Neutrophil (primary cell): ENCODE measurements around the gene MYO1B.

Experiments used
- H3K27ac ChIP-seq: fragments of 200-600 bp; sonication (generic); 2 replicates; pipeline ENCODE4 v1.5.1; 2016; ENCODE audit warnings: mild to moderate bottlenecking, moderate library complexity
- H3K27me3 ChIP-seq: fragments of 200-600 bp; sonication (generic); 2 replicates; pipeline ENCODE4 v1.6.0; 2016; ENCODE audit warnings: mild to moderate bottlenecking
- H3K36me3 ChIP-seq: fragments of 200-600 bp; sonication (generic); 2 replicates; pipeline ENCODE4 v1.5.1; 2017
- H3K4me1 ChIP-seq, 2 experiments: fragments of 200-600 bp in 1 of 2; sonication (generic) in 1 of 2; 1 replicate in 1 of 2; 2 replicates in 1 of 2; pipeline versions ENCODE4 v1.5.1 to v1.6.1; 2013 to 2016; ENCODE audit warnings: low read depth in 1 of 2, low read length in 1 of 2, mild to moderate bottlenecking in 1 of 2, moderate library complexity in 1 of 2; ENCODE audit not compliant: control insufficient read depth in 1 of 2, insufficient read depth in 1 of 2
- H3K4me3 ChIP-seq, 2 experiments: fragments of 200-600 bp in 1 of 2; sonication (generic) in 1 of 2; 1 replicate in 1 of 2; 2 replicates in 1 of 2; pipeline ENCODE4 v1.5.1; 2013 to 2016; ENCODE audit warnings: low read depth in 1 of 2, low read length in 1 of 2, mild to moderate bottlenecking in 1 of 2, moderate library complexity in 1 of 2
- H3K9me3 ChIP-seq: fragments of 200-600 bp; sonication (generic); 2 replicates; pipeline ENCODE4 v1.5.1; 2016
- TF ChIP-seq, protein P1 (sequence below): fragments of 200-600 bp; sonication (generic); IDR thresholded peaks from 2 replicates; pipeline ENCODE4 v1.5.1; 2016; ENCODE audit warnings: antibody characterized with exemption

MYO1B gene

DNA sequence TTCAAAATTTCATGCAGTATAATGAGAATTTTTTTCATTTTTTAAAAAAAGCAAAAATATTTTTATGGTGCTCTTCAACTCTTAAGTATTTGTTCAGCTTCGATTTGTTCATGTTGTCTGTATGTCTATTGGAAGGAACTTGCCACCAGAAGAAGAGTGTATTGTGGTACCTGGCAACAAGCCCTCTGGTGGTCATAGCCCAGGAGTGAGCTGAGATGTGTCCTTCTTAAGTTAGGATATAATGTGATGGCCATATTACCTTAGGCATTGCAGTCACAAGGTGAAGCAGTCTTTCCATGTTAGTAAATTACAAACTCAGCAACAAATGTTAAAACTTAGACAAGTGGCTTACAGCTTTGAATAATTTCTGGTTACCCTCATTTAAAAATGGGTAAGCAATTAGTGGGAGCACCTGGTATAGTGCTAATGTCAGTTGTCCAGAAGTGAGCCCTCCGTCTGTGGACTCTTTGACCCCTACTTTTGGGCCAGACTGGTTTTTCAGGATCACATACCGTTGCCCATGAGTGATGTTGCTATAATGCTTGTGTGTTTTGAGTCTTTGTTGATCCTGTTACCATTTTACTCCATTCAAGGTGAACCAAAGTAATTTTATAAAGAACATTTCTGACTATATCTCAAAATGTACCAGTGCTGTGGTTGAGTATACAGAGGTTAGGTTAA is 57.4 kb downstream of the MYO1B start:
- H3K36me3 ChIP-seq: no peaks in the 10 kb centered on the region
- H3K4me1 ChIP-seq: no peaks in the 10 kb centered on the region
- TF ChIP-seq, protein P1, sequence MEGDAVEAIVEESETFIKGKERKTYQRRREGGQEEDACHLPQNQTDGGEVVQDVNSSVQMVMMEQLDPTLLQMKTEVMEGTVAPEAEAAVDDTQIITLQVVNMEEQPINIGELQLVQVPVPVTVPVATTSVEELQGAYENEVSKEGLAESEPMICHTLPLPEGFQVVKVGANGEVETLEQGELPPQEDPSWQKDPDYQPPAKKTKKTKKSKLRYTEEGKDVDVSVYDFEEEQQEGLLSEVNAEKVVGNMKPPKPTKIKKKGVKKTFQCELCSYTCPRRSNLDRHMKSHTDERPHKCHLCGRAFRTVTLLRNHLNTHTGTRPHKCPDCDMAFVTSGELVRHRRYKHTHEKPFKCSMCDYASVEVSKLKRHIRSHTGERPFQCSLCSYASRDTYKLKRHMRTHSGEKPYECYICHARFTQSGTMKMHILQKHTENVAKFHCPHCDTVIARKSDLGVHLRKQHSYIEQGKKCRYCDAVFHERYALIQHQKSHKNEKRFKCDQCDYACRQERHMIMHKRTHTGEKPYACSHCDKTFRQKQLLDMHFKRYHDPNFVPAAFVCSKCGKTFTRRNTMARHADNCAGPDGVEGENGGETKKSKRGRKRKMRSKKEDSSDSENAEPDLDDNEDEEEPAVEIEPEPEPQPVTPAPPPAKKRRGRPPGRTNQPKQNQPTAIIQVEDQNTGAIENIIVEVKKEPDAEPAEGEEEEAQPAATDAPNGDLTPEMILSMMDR: no peak
- no peaks in the 10 kb centered on the region for H3K27me3 ChIP-seq
- H3K27ac ChIP-seq: no peak overlapping the region
- no peak overlapping the region for H3K4me3 ChIP-seq
- H3K9me3 ChIP-seq: no peaks in the 10 kb centered on the region

DNA sequence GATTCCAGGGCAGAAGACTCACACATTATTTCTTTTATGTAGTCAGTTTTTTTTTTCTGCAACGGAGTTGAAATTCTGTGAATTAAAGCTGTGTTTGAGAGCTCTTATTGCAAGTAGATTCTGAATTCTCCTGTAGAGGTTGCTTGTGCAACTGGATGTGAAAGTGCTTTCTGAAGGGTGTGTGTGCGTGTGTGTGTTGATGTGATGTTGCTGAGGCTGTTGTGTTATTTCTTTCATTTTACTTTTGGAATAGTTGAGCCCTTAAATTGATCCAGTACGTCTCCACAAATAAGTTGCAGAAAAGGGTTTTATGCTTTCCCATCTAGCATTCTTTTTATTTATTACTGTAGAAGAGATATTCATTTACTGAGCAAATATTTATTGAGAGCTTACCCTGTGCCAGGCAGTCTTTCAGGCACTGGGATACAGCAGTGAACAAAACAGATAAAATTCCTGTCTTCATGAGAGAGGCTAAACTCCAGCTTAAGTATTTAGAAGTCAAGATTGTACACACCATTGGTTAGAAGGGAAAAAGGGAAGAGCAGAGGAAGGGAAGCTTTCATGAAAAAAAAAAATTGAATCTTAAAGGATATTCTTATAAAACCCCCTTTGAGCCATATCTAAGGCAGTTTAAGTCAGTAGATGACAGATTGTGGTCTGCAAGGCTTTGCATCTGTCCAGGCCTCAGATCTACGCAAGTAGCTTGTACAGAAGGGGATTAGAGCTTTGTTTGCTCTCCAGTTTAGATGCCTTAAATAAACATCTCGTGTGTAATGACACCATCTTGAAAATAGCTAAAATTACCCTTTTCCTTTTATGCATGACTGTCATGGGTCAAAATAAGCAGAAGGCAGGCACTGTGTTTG is 58.2 kb downstream of the MYO1B start:
- TF ChIP-seq, protein P1: no peak
- Histone ChIP-seq H3K27ac (no peak overlapping the region), H3K4me1 (no peaks in the 10 kb centered on the region)

DNA sequence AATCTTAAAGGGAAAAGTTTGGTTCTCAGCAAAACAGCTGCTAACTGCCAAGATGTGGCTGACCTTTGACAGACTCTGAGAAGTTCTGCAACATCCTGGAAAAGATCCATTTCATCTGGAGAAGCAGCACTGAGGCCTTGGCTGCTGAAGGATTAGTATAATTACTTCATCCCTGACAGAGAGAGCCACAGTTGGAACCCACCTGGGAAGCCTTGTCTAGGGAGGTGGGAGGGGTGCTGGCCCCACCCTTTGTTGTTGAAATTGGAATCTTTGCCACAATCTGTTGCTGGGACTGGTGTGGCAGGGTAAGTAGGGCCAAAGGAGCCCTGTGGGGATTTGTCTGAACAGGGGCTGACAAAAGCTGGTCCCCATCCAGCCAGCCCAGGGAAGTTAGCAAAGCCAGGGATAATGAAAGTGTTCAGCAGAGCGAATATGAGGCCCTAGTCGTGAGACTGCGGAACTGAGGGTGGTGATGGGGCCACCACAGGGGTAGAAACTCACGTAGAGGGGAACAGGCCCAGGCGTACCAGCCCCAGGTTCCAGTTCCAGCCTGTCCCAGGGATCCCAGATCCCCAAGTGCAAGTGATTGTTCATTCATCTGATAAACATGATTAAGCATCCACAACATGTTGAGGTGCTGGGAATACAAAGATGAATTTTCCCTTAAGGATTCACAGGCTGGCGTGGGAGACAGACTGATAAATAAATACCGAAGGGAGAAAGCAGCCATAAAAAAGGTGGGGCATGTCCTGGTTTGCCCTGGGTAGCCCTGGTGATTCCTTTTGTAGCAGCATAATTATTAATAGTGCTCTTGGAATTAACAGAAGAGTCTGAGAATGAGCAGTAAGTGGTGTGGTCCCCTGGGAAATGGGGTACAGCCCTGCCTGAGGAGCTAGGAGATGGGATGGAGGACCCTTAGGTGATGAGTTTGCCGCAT is 60.0 kb downstream of the MYO1B start:
- Histone ChIP-seq H3K36me3 (no peaks in the 10 kb centered on the region), H3K4me3 (no peak overlapping the region), H3K27me3 (no peaks in the 10 kb centered on the region), H3K4me1 (no peaks in the 10 kb centered on the region), H3K27ac (no peak overlapping the region), H3K9me3 (no peaks in the 10 kb centered on the region)
- TF ChIP-seq, protein P1: no peak

More for the DNA sequence above, 58.2 kb downstream of the MYO1B start:
- no peaks in the 10 kb centered on the region for H3K9me3 ChIP-seq
- no peak overlapping the region for H3K4me3 ChIP-seq
- H3K27me3 ChIP-seq: no peaks in the 10 kb centered on the region
- no peaks in the 10 kb centered on the region for H3K36me3 ChIP-seq

DNA sequence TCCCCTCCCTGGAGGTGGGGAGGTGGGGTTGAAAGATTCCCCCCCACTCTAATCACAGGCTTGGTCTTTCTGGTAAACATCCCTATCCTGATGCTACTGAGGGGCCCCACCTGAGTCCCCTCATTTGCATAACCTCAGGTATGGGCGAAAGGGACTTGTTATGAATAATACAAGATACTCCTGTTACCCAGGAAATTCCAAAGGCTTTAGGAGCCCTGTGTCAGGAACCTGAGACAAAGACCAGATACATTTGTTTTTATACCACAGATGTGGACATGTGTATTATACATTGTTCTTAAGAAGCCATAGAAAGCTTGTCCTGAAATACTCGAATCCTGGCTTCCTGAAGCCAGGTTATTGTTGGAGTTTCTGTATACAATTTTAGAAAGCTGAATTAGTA is 62.8 kb downstream of the MYO1B start:
- Histone ChIP-seq H3K9me3 (no peaks in the 10 kb centered on the region), H3K4me1 (no peaks in the 10 kb centered on the region), H3K36me3 (no peaks in the 10 kb centered on the region), H3K4me3 (no peak overlapping the region), H3K27me3 (no peaks in the 10 kb centered on the region), H3K27ac (no peak overlapping the region)
- TF ChIP-seq, protein P1: no peak

DNA sequence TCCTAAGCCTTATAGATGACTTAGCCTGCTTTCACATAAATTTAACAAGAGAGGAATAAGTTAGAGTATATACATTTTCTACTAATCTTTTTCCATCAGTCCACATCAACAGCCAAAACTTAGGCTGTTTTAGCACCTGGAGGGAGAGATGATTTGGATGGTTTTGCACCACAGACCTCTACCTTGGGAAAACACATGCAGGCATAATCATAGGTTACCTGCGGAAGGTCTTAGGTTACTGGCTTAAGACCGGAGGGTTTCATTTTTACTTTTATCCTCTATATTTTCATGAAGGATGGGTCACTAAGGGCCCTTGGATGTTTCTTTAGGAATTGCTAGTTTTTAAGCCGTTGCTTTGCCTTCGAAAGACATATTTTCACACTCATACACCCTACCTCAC is 66.0 kb downstream of the MYO1B start:
- H3K27ac ChIP-seq: no peak overlapping the region
- no peaks in the 10 kb centered on the region for H3K27me3 ChIP-seq
- no peaks in the 10 kb centered on the region for H3K36me3 ChIP-seq
- peaks cover 5 to 8% of the 10 kb centered on the region in 2 experiments for H3K4me1 ChIP-seq
- H3K4me3 ChIP-seq: no peak overlapping the region
- TF ChIP-seq, protein P1: no peak
- H3K9me3 ChIP-seq: no peaks in the 10 kb centered on the region
